Adrenal gland (tissue), 12 donors: ENCODE data around the gene CDC20B. TPM values are rescaled to one million over a fixed set of nuclear protein-coding genes. Genes with fewer than 3 reads are reported as not detected.

ENCODE experiments used
- DNase-seq, 7 donors: peaks; one replicate each; pipeline ENCODE4 v3.0.0-alpha.2; 2019 to 2020
- H3K27ac ChIP-seq, 5 donors: fragments of 200-600 bp; sonication (generic) in 4 of 5; 1 replicate in 3 of 5; 2 replicates in 2 of 5; pipeline versions ENCODE4 v1.5.1 to v1.8.0; 2016 to 2020; ENCODE audit warnings: mild to moderate bottlenecking in 1 of 5
- H3K27me3 ChIP-seq: fragments of 200-600 bp; 2 replicates; pipeline ENCODE4 v1.8.0; 2021
- H3K36me3 ChIP-seq, 2 donors: fragments of 200-600 bp; replicated peaks in 1 of 2; 1 replicate in 1 of 2; 2 replicates in 1 of 2; pipeline versions ENCODE4 v1.5.1 to v1.8.0; 2018 to 2022
- H3K4me1 ChIP-seq, 2 donors: fragments of 200-600 bp; replicated peaks in 1 of 2; 1 replicate in 1 of 2; 2 replicates in 1 of 2; pipeline versions ENCODE4 v1.5.1 to v1.8.0; 2018 to 2021
- H3K4me3 ChIP-seq, 4 donors: fragments of 200-600 bp; sonication (generic) in 3 of 4; one replicate each; pipeline ENCODE4 v1.5.1; 2016 to 2018
- H3K9me3 ChIP-seq, 3 donors: fragments of 200-600 bp; sonication (generic) in 1 of 3; replicated peaks in 1 of 3; 1 replicate in 2 of 3; 2 replicates in 1 of 3; pipeline versions ENCODE4 v1.5.1 to v1.8.0; 2016 to 2021
- CTCF ChIP-seq, 6 experiments: fragments of 450-650 bp in 4 of 6; fragments of 200-600 bp in 2 of 6; sonication (generic) in 1 of 6; IDR thresholded peaks; 1 replicate in 5 of 6; 2 replicates in 1 of 6; pipeline versions ENCODE4 v1.5.1 to v1.8.0; 2016 to 2021; ENCODE audit warnings: antibody characterized with exemption in 6 of 6, mild to moderate bottlenecking in 2 of 6, moderate library complexity in 1 of 6
- POLR2A ChIP-seq, 2 donors: fragments of 450-650 bp; IDR thresholded peaks; one replicate each; pipeline ENCODE4 v1.6.1; 2017; ENCODE audit warnings: antibody characterized with exemption in 2 of 2, mild to moderate bottlenecking in 2 of 2, moderate library complexity in 1 of 2
- WGBS, 4 donors: extraction: QIAGEN DNeasy Blood & Tissue Kit in 2 of 4; methylation state at CpG; one replicate each; pipeline versions ENCODE4 v1.1.5 to v1.1.7; 2013 to 2017; 5-methylcytosine and 5-hydroxymethylcytosine counted together
- intact Hi-C, 2 donors: fragments of 100-400 bp; cut with DNase I; formaldehyde crosslinking; loops; one replicate each; pipeline versions ENCODE4 v1.14.1 to v1.15.0; 2022 to 2023
- polyA plus RNA-seq, 3 donors: library from polyadenylated mRNA; stranded (reverse); fragments of 200-250 nt in 2 of 3; fragments of 350-450 nt in 1 of 3; fragmentation: Illumina TruSeq in 1 of 3; extraction: RNeasy Lipid Tissue Mini Kit (QIAGEN cat#74804) in 1 of 3; gene quantifications; one replicate each; pipeline ENCODE4 v1.2.3, GENCODE V29; 2013 to 2014
- total RNA-seq, 9 donors: library from RNA; depleted of rRNA in 4 of 9; stranded (reverse); fragments of >200 nt in 4 of 9; fragments of 120-200 nt in 1 of 9; fragmentation: NEBNext Ultra II Directional in 1 of 9; extraction: Animal tissue kit (Norgen Biotek cat#: 25700) in 1 of 9; gene quantifications; one replicate each; pipeline versions ENCODE4 v1.1.0 to v1.2.4, GENCODE V29; 2013 to 2023
- donor health status: healthy with polysubstance abuse.
- donor health status: Bipolar disorder and iron deficiency.
- donor health status: DM: yes; HTN: yes; CAD: no.
- donor health status: DM: no; HTN: no; CAD: no.
- donor health status: DM: no; HTN: no; CAD: no.
- donor health status: DM: yes; HTN: yes; CAD: no.

CDC20B gene
- total and polyA plus RNA-seq, 12 donors, result 0.11 TPM; not detected in 11

GRCh38 chr5:55172051-55172899, 702 bp downstream of the CDC20B start:
- Histone ChIP-seq H3K27me3 (peaks cover 43% of the 10 kb centered on the region), H3K9me3 (no peaks in the 10 kb centered on the region), H3K4me3 (peak overlapping the region in 1 of 4 donors; percentile 62), H3K36me3 (no peaks in the 10 kb centered on the region), H3K4me1 (peaks cover 13 to 26% of the 10 kb centered on the region in 2 donors), H3K27ac (no peak overlapping the region)
- 6 to 8% (median 7%) methylated on average over 15 of the region's 15 CpGs for WGBS, 4 donors
- peak; percentile 37 to 68 (median 48) for DNase-seq
- intact Hi-C loops, result loop anchor here (5.0 to 10.0 kb wide), 2 partner anchors 53 to 520 kb away; partner anchors contain the start of gene MCIDAS (in 1 of the 2)
- TF ChIP-seq POLR2A (IDR thresholded peaks at IDR 0.05), result no peak
- TF ChIP-seq CTCF (IDR thresholded peaks at IDR 0.05), result peak; percentile 70 to 84 (median 82)

GRCh38 chr5:55171471-55171870, 1.5 kb downstream of the CDC20B start:
- WGBS, 4 donors, result 12 to 23% (median 23%) methylated on average over 2 of the region's 2 CpGs
- Histone ChIP-seq H3K36me3 (no peaks in the 10 kb centered on the region), H3K4me1 (peaks cover 13 to 24% of the 10 kb centered on the region in 2 donors), H3K9me3 (no peaks in the 10 kb centered on the region), H3K27ac (no peak overlapping the region), H3K4me3 (no peak overlapping the region), H3K27me3 (peaks cover 35% of the 10 kb centered on the region)
- TF ChIP-seq CTCF (IDR thresholded peaks at IDR 0.05) (no peak), POLR2A (IDR thresholded peaks at IDR 0.05) (no peak)
- intact Hi-C loops, result loop anchor here (5.0 to 10.0 kb wide), 2 partner anchors 53 to 521 kb away; partner anchors contain the start of gene MCIDAS (in 1 of the 2)
- no peak for DNase-seq

GRCh38 chr5:55162666-55163065, 10.3 kb downstream of the CDC20B start:
- peaks cover 5% of the 10 kb centered on the region for H3K27me3 ChIP-seq
- DNase-seq, result no peak
- TF ChIP-seq POLR2A (IDR thresholded peaks at IDR 0.05) (no peak), CTCF (IDR thresholded peaks at IDR 0.05) (no peak)
- H3K9me3 ChIP-seq, result no peaks in the 10 kb centered on the region
- no peak overlapping the region for H3K4me3 ChIP-seq
- WGBS, 4 donors, result 65 to 74% (median 73%) methylated on average over 4 of the region's 4 CpGs
- no peak overlapping the region for H3K27ac ChIP-seq
- intact Hi-C loops, result no loop called here
- H3K4me1 ChIP-seq, result peaks cover 0 to 6% of the 10 kb centered on the region in 2 donors
- H3K36me3 ChIP-seq, result no peaks in the 10 kb centered on the region

- DNase-seq, result peak; percentile 38 to 76 (median 61)
- 6 to 9% (median 6%) methylated on average over 9 of the region's 9 CpGs for WGBS, 4 donors
Measured at GRCh38 chr5:55160493-55161209, 12.3 kb downstream of the CDC20B start.

More at GRCh38 chr5:55160493-55161209, 12.3 kb downstream of the CDC20B start:
- Histone ChIP-seq H3K27ac (peak overlapping the region in 2 of 5 donors; percentile 10 to 54), H3K27me3 (peaks cover under 1% of the 10 kb centered on the region), H3K36me3 (no peaks in the 10 kb centered on the region), H3K9me3 (no peaks in the 10 kb centered on the region), H3K4me3 (peak overlapping the region in 1 of 4 donors; percentile 53), H3K4me1 (peaks cover 0 to 6% of the 10 kb centered on the region in 2 donors)
- intact Hi-C loops, result no loop called here
- peak in 1 of 2 donors; percentile 42 for TF ChIP-seq POLR2A (IDR thresholded peaks at IDR 0.05)
- TF ChIP-seq CTCF (IDR thresholded peaks at IDR 0.05), result no peak
